Thyroid gland (tissue), 4 donors: ENCODE results near the gene FGF23. TPM values are rescaled to one million over a fixed set of nuclear protein-coding genes. Genes with fewer than 3 reads are reported as not detected.
"Not testable (repeated sequence)": the region's sequence is repeated elsewhere in the genome, so short reads cannot be mapped to it uniquely, and the experiment has no call there.

ENCODE experiments used
- DNase-seq, 2 donors: peaks; one replicate each; pipeline ENCODE4 v3.0.0-alpha.2; 2019
- H3K27ac ChIP-seq, 3 donors: fragments of 200-600 bp; sonication (generic); 1 replicate in 2 of 3; 2 replicates in 1 of 3; pipeline ENCODE4 v1.5.1; 2016 to 2019; ENCODE audit warnings: mild to moderate bottlenecking in 1 of 3, moderate library complexity in 1 of 3
- H3K27me3 ChIP-seq: fragments of 200-600 bp; sonication (generic); one replicate; pipeline ENCODE4 v1.5.1; 2019
- H3K36me3 ChIP-seq, 2 donors: fragments of 200-600 bp; sonication (generic); one replicate each; pipeline ENCODE4 v1.5.1; 2016 to 2019
- H3K4me1 ChIP-seq, 2 donors: fragments of 200-600 bp; sonication (generic); one replicate each; pipeline ENCODE4 v1.5.1; 2017 to 2019
- H3K4me3 ChIP-seq, 3 donors: fragments of 200-600 bp; sonication (generic); replicated peaks in 1 of 3; 1 replicate in 2 of 3; 2 replicates in 1 of 3; pipeline ENCODE4 v1.5.1; 2016; ENCODE audit warnings: mild to moderate bottlenecking in 1 of 3
- H3K9me3 ChIP-seq: fragments of 200-600 bp; sonication (generic); one replicate; pipeline ENCODE4 v1.5.1; 2017
- CTCF ChIP-seq, 6 experiments: fragments of 200-600 bp in 3 of 6; fragments of 450-650 bp in 3 of 6; sonication (generic) in 3 of 6; IDR thresholded peaks; one replicate each; pipeline ENCODE4 v1.5.1; 2016 to 2019; ENCODE audit warnings: antibody characterized with exemption in 6 of 6, mild to moderate bottlenecking in 2 of 6, inconsistent platforms in 1 of 6, moderate library complexity in 1 of 6
- POLR2A ChIP-seq, 2 donors: fragments of 450-650 bp; IDR thresholded peaks; one replicate each; pipeline ENCODE4 v1.6.1; 2017; ENCODE audit warnings: antibody characterized with exemption in 2 of 2, mild to moderate bottlenecking in 2 of 2, moderate library complexity in 1 of 2
- WGBS, 2 donors: methylation state at CpG; one replicate each; pipeline ENCODE4 v1.1.5; 2017; 5-methylcytosine and 5-hydroxymethylcytosine counted together
- intact Hi-C: fragments of 100-400 bp; cut with DNase I; formaldehyde crosslinking; loops from one replicate; pipeline ENCODE4 v1.15.1; 2023
- total RNA-seq, 4 donors: library from RNA; depleted of rRNA; stranded (reverse); fragments of >200 nt; gene quantifications; one replicate each; pipeline ENCODE4 v1.2.3, GENCODE V29; 2016

The FGF23 gene
- total RNA-seq, 4 donors from 2014 or later = not detected

DNA sequence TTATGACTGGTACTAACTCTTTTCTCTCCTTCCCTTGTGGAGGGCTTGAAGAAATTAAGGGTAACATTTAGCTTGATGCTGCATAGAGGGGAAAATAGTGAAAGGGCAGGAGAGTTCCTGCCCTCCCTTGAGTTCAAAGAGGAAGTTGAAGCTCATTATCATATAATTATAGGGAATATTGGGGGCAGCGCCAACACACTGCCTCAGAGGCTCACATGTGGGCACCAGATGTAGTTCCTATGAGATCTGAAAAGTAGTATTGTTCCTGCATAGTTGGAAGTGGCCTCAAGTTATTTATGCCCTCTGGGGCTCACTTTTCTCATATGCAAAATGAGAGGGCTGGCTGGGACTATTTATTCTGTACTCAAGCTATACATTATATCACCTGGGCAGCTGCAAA is 33.0 kb upstream of the FGF23 start:
- H3K27ac ChIP-seq = no peak overlapping the region
- WGBS, 2 donors = 70 to 80% methylated on average over 1 of the region's 1 CpG
- H3K4me1 ChIP-seq = no peaks in the 10 kb centered on the region
- H3K27me3 ChIP-seq = no peaks in the 10 kb centered on the region
- intact Hi-C loops = no loop called here
- no peaks in the 10 kb centered on the region for H3K9me3 ChIP-seq
- DNase-seq = no peak
- no peak for TF ChIP-seq POLR2A (IDR thresholded peaks at IDR 0.05)
- no peak for TF ChIP-seq CTCF (IDR thresholded peaks at IDR 0.05)
- H3K36me3 ChIP-seq = no peaks in the 10 kb centered on the region
- no peak overlapping the region for H3K4me3 ChIP-seq

DNA sequence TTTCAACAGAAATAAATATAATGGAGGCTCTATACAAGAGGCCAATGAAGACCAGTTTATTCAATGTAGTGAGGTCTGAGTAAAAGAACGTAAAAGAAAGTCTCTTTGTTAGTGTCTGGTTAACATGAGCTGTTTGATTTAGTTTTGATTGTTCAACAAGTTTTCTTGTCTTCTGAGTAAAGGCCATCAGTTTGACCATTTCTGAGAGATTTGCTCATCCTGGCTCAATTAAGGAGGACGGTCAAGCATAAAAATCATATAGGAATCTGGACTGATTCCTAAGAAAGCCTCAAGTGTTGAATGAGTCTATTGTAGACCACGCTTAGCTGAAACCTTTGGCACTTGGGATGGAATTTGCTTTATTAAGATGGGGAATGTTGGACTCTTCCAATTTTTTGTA is 32.5 kb upstream of the FGF23 start:
- H3K36me3 ChIP-seq = no peaks in the 10 kb centered on the region
- no peak for DNase-seq
- no peak overlapping the region for H3K27ac ChIP-seq
- no peaks in the 10 kb centered on the region for H3K4me1 ChIP-seq
- 72 to 80% methylated on average over 3 of the region's 3 CpGs for WGBS, 2 donors
- no peak for TF ChIP-seq POLR2A (IDR thresholded peaks at IDR 0.05)
- TF ChIP-seq CTCF (IDR thresholded peaks at IDR 0.05) = no peak
- H3K4me3 ChIP-seq = no peak overlapping the region
- H3K9me3 ChIP-seq = no peaks in the 10 kb centered on the region
- intact Hi-C loops = no loop called here
- H3K27me3 ChIP-seq = no peaks in the 10 kb centered on the region

DNA sequence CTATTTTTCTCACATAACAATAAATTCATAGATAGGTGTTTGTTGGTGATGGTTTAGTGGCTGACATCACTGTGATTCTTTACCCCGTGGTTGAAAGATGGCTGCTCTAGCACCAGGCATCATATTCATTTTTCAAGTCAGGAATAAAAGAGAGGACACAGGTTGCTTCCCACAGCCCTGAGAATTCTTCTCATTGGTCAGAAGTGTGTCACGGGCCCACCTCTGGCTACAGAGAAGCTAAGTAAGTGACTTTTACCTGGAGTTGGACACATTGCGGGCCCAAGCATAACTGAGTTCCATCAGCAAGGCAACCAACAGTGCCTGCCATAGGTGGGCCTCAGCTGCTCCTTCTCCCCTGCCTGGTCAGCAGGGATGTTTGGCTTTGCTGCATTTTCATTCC is 27.6 kb upstream of the FGF23 start:
- TF ChIP-seq POLR2A (IDR thresholded peaks at IDR 0.05) (no peak), CTCF (IDR thresholded peaks at IDR 0.05) (no peak)
- intact Hi-C loops = no loop called here
- Histone ChIP-seq H3K36me3 (no peaks in the 10 kb centered on the region), H3K9me3 (no peaks in the 10 kb centered on the region), H3K4me1 (no peaks in the 10 kb centered on the region), H3K27me3 (no peaks in the 10 kb centered on the region), H3K27ac (no peak overlapping the region), H3K4me3 (no peak overlapping the region)
- WGBS, 2 donors = 90 to 94% methylated on average over 3 of the region's 3 CpGs
- no peak for DNase-seq

- H3K36me3 ChIP-seq, H3K4me3 ChIP-seq, intact Hi-C loops, DNase-seq, H3K27me3 ChIP-seq, H3K9me3 ChIP-seq, H3K4me1 ChIP-seq, H3K27ac ChIP-seq: not testable (repeated sequence)
- WGBS, 2 donors = 95 to 96% methylated on average over 8 of the region's 8 CpGs
Measured at GRCh38 chr12:4404877-4405637, 25.5 kb upstream of the FGF23 start.

GRCh38 chr12:4402996-4403395 is 23.5 kb upstream of the FGF23 start:
- Histone ChIP-seq H3K36me3 (no peaks in the 10 kb centered on the region), H3K4me3 (no peak overlapping the region), H3K4me1 (no peaks in the 10 kb centered on the region), H3K27me3 (no peaks in the 10 kb centered on the region), H3K9me3 (no peaks in the 10 kb centered on the region), H3K27ac (no peak overlapping the region)
- TF ChIP-seq POLR2A (IDR thresholded peaks at IDR 0.05) = no peak
- TF ChIP-seq CTCF (IDR thresholded peaks at IDR 0.05) = no peak
- WGBS, 2 donors = 88 to 90% methylated on average over 4 of the region's 4 CpGs
- intact Hi-C loops = no loop called here
- no peak for DNase-seq
